GM21390 (cell line): Measurements from ENCODE around the gene UCP3.

Source experiments
- ATAC-seq: cut with Tn5 transposase; IDR thresholded peaks from one replicate; pipeline ENCODE4 v1.9.1; 2021; ENCODE audit not compliant: unreplicated experiment

Gene UCP3

DNA sequence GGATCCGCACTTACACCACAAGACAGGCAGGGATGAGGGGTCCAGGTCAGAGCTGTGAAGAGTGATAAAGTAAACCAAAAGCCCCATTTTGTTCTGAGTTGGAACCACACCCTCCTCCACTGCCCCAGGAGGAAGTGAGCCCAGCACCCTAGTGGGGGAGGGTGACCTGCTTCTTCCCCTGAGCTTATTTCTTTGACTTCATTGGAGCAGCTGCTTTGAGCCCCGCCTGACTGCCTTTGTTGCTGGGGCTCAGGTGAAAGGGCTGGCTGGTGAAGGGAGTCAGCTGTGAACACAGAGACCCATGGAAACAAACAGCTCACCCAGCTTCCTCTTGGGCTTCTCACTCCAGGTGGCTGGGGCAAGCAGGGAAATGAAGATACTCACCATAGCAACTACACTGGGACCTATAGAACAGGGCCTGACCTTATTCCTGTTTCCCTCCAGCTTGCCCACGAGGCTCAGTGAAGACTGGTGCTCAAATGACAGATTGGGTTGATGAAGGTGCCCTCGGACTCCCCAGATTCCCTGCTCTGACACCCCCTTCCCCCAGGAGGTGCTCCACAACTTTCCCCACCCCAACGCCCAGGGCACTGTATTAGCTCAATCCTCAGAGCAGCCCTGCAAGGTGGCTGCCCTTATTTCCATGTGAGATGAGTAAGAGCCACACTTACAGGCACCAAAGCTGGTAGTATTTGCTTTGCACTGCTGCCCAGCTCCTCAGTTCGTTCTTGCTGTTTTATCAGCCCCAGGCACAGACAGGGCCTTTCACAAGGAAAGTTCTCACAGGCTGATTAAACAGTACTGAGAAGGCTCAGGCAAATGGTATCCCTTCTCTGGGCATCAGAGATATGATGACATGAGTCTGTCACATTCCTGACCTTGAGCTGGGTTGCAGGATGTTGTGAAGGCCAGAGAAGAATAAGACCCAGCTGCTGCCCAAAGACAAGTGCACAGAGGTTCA lies 28.6 kb downstream of the UCP3 start:
- ATAC-seq: peak; percentile 48

- ATAC-seq: no peak
Observed at GRCh38 chr11:73978576-73979086, 30.3 kb downstream of the UCP3 start.

GRCh38 chr11:73977856-73978519 lies 30.9 kb downstream of the UCP3 start:
- ATAC-seq: no peak

- ATAC-seq: no peak
Observed at GRCh38 chr11:73976451-73977151, 32.3 kb downstream of the UCP3 start.

- no peak for ATAC-seq
Observed at GRCh38 chr11:73975479-73975757, 33.5 kb downstream of the UCP3 start.

DNA sequence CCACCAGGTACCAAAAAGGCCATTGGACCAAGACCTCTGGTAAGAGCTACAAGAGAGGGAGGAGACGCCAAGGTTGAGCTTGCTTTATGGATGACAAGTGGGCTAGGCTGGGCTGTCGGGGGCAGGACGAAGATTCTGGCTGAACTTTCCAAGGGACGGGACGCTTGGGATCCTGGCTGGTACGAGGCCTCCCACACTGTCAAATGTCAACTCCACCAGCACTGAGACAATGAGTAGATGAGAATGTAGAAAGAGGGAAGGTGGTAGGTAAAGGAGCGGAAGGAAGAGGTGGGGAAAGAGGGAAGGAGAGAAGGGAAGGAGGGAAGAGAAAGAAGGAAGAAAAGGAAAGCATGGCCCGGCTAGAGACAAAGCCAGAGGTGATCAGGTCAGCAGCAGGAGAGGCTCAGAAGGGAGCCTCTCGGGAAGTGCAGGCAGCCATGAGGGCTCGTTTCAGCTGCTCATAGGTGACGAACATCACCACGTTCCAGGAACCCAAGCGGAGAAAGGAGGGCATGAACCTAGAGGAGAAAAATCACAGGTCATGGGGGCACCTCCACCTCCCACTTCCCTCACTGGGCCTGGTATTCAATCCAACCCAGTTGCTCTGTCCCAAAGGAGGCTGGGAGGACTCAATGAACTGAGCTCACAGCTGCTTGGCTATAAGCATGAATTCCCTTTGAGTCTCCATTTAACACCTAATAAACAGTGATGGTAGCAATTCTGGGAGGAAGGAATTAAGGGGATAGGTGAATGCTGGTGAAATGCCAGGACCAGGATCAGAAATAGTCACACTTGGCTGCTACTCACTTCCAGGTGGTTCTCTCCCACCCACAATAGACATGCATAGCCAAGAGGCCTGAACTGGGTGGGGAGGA lies 34.0 kb downstream of the UCP3 start:
- no peak for ATAC-seq

DNA sequence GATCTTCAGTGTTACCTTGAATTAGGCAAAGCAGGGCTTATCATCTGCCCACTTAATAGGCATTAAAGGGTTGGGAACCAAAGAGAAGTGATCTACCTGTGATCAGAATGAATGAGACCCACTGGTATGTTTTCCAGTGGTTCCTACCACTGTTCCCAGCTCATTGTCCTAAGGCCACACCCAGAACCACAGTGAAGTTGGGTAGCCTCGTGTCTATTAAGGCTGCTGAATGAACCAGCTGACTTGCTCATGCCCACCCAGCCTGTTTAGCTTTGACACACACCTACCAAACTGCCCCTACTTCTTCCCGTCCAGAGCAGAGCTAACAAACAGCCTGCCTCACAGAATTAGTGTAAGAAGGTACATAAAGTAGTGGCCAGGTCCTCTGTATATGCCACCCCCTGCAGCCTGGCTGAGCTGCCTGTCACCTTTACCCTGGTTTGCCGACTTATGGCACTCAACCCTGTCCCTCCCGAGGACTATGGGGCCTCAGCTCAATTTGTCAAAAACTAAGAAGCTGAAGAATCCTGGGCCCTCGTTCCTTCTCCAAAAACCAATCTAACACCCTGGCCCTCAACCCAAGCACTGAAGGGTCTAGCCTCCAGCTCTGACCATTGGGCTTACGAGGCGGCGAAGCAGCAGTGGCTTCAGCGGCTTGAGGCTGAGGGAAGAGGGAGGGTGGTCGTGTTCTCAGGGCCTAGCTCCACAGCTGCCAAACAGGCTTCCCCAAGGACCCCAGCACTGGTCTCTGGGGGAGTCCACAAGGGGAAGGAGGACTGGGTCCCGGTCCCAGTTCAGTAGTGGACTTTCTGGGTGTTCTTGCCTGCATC lies 36.0 kb downstream of the UCP3 start:
- no peak for ATAC-seq

DNA sequence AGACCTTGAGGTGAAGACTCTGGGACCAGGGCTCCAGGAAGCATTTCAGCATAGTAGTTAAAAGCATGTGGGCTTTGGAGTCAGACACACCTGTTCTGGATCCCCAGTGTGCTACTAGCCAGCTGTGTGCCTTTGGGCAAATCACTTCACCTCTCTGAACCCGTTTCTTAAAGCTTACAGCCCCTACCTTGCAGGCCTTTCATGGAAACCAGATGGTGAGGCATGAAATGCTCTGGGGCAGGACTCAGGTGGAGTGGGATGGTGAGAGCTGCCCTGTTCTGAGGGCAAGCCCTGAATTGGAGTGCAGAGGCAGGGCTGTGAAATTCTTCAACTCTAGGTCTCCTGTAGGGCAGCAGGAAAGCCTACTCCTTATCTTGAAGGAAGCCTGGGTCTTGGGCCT lies 36.7 kb downstream of the UCP3 start:
- ATAC-seq: no peak

GRCh38 chr11:73971175-73971719 lies 37.6 kb downstream of the UCP3 start:
- ATAC-seq: no peak

DNA sequence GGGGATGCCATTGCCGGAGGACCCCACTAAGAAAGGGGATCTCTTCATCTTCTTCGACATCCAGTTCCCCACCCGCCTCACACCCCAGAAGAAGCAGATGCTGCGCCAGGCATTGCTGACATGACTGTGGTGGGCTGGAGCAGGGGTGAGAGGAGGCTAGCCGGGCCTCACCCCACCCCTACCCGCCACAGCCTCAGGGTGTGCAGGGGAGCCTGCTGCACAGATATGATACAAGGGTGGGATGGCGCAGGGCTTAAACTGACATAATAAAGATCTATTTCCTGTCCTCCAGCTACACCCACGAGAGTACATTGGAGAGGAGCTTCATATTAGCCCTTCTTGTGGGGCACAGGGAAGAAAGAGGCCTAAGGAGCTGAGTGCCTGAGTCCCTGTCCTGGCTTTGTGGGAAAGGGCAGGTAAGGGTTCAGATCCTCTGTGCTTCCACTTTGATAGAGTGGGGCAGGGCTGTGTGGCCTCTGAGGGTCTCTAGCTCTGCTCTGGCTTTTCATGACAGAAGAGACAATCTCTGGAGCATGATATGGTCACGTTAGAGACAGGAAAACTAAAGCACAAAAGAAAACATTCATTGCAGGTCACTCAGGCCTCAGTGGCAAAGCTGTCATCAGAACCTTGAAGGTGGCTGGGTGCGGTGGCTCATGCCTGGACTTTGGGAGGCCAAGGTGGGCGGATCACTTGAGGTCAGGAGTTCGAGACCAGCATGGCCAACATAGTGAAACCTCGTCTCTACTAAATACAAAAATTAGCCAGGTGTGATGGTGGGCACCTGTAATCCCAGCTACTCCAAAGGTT lies 38.7 kb downstream of the UCP3 start:
- ATAC-seq: no peak

DNA sequence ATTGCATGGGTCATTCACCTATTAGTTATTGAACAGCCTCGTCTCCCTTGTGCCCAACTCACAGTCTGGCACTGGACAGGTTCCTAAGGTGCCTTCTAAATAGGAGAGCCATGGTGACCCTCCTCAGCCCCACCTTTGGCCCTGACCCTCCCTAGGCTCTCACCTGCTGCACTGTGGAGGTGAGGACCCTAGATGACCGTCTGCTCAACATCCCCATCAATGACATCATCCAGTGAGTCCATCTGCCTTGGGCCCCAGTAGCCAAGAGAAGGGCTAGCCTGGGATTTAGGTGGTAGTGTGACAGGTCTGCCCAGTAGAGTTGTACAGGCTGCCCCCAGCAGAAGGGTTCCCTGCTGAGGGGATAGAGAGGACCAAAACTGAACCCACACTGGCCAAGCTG lies 39.8 kb downstream of the UCP3 start:
- no peak for ATAC-seq

GRCh38 chr11:73968356-73968966 lies 40.4 kb downstream of the UCP3 start:
- no peak for ATAC-seq

DNA sequence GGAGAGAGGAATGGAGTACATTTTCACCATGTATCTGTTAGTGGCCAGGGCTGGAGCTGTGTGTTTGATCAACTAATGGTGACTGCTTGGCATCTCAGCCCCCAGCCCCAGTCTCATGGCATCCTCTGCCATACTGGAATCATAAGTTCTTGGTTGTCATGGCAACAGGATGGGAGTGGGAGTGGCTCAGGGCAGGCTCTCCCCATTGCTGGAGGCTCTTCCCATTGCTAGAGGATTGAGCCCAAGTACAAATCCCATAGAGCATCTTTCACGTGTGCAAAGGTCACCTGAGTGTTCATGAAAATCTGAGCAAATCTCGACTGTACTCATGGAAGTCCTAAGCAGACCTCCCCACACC lies 43.1 kb downstream of the UCP3 start:
- no peak for ATAC-seq

DNA sequence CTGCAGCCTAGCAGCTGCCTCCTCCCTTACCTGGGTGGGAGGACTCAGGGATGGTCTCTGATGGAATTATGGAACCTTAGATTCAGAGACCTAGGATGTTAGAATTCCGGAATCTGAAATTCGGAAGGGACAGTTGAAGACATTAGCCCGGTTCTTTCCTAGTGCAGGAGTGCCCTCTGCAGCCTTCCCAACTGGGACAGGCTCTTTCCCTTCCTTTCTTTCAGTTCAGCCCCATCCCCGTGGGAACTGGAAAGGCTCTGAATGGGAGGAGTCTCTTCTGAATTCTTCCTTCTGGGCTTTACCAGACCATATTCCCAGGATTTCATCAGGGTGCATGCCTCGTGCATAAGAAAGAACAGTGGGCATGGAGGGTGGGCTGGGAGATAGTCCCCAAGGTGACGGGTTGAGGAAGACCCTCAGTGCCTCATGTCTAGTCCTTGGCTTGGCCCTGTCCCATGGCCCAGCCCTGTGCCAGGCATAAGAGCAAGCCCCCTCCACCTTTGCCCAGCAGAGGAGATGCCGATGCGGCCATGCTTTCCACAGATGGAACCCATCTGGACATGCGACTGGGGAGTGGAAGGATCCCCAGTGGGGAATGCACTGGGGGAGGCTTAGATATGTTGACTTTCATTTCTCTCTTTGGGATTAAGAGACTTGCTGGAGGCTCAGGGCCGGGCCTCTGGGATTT lies 43.7 kb downstream of the UCP3 start:
- no peak for ATAC-seq

DNA sequence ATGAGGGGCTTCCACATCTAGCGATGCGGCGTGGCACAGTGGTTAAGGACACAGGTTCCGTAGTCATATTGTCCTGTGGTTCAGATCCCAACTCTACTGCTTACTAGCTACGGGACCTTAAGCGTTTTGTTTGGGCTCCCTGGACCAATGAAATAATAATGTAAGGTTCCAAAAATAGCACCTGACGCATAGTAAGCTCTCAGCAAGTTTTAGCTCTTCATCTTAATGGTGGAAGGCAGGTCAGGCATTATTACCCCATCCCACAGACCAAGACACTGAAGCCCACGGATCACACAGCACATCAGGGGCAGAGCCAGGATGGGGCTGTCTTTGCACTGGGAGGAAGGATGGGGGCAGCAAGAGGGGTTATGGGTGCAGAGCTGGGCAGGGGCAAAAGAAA lies 45.0 kb downstream of the UCP3 start:
- no peak for ATAC-seq

- ATAC-seq: no peak
Observed at GRCh38 chr11:73962101-73962705, 46.7 kb downstream of the UCP3 start.

DNA sequence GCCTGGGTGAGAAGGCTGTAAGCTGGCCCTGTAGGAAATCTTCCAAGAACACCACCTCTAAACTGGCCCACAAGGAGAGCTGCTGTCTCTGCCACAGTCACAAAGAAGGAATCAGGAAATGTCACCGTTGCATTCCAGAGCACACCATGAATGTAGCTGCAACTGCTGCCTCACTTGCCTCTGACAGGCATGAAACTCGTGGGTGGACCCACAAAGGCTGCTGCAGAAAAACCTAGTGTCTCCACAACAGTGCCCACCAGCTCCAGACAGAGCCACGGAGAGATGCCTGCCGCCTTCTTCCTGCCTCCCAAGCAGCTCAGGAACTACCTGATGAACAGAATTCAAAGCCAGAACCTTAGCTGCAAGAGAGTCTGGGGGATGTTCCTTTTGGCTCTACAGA lies 47.6 kb downstream of the UCP3 start:
- no peak for ATAC-seq
